COR-L47 (cell line): ENCODE data around the gene TCN1.
"Not testable (repeated sequence)": the region's sequence is repeated elsewhere in the genome, so short reads cannot be mapped to it uniquely, and the experiment has no call there.

Source experiments
- DNase-seq: peaks from one replicate; lab custom pipeline; 2025; lab: John Stamatoyannopoulos, UW

TCN1 gene

DNA sequence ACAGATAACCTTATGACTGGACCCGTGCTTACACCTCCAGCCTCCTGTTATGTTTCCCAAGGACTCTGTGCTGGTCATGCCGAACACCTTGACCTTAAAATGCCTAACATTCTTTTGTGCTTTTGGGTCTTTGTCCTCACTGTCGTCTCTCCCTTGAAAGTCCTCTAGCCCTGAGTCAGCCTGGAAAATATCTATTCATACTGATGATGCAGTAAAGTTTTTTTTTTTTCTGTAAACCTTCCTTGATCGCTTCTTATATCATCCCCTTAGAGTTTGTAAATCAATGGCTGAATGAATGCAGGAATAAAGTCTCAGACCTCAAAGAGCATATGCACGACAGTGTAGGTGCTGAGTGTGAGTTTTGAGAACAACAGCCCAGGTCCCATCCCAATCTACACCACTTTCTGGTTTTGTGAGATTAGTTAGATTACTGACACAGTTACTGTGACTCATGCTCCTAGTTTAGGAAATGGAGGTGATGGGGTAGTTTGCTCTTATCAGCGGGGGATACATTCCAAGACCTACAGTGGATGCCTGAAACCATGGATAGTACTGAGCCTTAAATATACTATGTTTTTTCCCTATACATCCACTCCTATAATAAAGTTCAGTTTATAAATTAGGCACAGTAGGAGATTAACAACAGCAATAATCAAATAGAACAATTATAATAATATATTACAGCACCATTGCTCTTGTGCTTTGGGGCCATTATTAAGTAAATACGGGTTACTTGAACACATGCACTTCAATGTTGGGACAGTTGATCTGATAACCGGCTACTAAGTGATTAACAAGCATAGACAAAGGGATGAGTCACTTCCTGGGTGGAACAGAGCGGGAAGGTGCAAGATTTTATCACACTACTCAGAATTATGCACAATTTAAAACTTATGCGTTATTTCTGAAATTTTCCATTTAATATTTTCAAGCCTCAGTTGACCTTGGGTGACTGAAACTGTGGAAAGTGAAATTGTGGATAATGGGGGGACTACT is 8.6 kb downstream of the TCN1 start:
- no peak for DNase-seq

DNA sequence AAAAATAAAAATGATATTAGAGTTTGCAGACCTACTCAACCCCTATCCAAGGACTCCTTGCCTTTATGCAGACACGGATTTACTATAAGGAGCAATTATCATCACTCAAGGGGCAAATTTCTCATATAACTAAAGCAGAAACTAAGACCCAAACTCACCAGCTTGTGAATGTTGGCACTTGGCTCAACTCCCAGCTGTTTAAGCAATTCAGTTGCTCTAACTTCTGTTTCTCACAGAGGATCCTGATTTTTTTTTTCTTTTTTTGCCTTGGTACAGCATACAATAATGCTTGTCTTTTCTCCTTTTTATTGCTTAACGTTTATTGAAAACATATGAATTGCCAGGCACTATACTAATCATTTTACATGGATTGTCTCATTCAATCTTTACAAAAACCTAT is 11.4 kb downstream of the TCN1 start:
- DNase-seq, result no peak

DNA sequence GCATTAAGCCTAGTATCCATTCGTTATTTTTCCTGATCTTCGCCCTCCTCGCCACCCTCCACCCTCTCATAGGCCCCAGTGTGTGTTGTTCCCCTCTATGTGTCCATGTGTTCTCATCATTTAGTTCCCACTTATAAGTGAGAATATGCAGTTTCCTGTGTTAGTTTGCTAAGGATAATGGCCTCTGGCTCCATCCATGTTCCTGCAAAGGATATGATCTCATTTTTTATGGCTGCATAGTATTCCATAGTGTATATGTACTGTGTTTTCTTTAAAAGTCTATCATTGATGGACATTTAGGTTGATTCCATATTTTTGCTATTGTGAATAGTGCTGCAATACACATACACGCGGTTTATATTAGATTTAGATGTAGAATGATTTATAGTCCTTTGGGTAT is 14.9 kb downstream of the TCN1 start:
- not testable (repeated sequence) for DNase-seq

DNA sequence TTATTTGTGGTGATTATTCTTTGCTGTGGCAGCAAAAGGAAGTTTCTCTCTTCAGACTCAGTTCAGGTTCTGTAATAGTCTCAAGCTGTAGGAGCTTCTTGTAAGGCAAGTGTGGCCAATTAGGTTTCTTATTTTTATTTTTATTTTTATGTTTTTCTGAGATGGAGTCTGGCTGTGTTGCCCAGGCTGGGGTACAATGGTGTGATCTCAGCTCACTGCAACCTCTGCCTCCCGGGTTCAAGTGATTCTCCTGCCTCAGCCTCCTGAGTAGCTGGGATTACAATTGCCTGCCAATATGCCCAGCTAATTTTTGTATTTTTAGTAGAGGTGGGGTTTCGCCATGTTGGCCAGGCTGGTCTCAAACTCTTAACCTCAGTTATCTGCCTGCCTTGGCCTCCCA is 16.7 kb downstream of the TCN1 start:
- DNase-seq, result not testable (repeated sequence)

DNA sequence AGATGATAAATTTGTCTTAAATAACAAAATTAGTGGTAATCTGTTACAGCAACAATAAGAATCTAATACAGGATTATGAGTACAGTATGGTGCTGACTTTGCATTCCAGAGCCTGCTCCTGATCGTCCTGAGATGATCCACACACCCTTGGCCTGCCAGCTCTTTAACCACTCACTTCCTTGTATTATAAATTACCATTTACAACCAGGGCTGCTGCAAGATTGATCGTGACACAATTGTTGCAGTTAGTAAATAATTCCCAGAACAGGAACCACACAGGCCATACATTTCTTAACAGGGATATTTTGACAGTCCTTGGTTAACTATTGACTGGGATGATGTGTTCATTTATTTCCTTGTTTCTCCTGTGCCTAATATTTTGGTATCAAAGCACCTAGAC is 17.2 kb downstream of the TCN1 start:
- no peak for DNase-seq

DNA sequence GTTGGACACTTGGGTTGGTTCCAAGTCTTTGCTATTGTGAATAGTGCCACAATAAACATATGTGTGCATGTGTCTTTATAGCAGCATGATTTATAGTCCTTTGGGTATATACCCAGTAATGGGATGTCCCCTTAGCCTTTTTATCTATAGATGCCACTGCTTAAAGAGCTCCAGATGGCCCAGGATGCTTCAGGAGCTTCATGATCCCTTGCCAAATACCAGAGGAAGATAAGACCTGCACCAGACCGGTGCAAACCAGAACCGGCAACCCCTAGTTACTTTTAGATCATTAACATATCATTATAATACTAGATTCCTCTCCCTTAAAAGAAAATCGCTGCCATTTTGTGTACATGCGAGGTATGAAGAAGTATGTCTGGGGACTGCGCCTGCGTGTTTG is 17.8 kb downstream of the TCN1 start:
- DNase-seq, result not testable (repeated sequence)

DNA sequence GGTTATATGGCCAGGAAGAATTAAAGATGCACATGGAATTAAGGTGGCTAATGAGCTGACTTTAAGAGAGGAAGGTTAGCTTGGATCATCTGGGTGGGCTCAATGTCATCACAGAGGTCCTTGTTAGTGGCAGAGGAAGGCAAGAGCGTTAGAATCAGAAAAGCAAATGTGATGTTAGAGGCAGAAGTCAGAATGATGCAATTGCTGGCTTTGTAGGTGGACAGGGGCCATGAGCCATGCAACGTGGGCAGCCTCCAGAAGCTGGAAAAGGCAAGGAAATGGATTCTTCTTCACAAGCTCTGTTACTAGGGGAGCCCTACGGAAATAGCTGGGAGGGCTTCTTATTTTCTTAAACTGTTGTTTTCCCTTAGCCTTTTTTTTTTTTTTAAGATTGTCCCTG is 18.7 kb downstream of the TCN1 start:
- DNase-seq, result no peak

DNA sequence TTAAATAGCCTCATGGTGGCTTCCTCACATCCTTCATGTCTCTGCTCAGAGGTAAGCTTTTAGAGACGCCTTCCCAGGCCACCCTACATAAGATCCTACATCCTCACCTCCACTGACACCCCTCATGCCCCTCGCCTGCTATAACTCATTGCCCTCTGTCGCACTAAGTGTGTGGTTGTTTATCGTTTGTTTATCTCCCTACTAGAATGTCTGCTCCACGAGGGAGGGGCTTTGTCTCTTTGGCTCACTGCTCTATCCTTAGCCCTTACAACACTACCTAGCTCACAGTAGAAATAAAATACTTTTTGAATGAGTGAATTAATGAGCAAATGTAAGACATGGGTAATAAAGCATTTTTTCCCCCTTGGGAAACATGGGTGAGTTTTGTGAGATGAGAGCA is 19.7 kb downstream of the TCN1 start:
- no peak for DNase-seq

DNA sequence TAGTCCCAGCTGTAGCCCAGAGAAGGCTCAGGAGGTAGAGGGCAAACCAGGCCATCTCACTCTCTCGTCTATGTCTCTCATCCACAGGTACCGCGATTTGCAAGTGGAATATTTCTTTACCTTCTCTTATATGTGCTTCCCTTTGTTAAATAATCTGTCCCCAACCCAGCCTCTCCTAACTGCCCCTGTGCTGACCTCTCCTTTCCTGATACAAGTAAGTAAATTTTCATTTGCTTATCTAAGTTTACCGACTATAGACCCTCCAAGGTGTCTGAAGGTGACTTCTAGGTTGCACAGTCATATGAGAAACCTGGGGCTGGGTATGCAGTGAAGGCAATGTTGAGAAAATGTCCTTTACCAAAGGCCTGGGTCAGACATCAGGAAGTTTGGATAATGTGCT is 20.9 kb downstream of the TCN1 start, which contains the start of gene CBLIF:
TSS of gene CBLIF (minus strand) at position 101 of the 400 bp plus-strand sequence. CDS start at position 55, 46 bp downstream.
- no peak for DNase-seq

DNA sequence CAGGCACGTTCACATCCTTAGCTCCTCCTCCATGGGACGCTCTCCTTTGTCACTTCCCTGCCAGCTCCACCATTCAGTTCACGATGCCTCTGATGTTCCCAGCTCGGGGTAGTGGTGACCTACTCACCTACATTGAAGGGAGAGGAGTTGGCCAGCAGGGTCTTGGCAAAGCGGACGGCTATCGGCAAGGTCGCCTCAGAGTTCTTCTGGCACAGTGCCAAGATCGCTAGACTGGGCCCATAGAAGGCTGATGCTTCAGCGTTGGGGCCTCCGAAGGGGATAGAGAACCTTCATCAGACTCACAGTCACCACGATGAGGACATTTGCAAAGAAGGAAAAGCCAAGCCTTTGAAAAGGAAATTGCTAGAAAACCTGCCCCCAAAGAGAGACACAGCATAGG is 24.0 kb downstream of the TCN1 start:
- DNase-seq, result no peak

DNA sequence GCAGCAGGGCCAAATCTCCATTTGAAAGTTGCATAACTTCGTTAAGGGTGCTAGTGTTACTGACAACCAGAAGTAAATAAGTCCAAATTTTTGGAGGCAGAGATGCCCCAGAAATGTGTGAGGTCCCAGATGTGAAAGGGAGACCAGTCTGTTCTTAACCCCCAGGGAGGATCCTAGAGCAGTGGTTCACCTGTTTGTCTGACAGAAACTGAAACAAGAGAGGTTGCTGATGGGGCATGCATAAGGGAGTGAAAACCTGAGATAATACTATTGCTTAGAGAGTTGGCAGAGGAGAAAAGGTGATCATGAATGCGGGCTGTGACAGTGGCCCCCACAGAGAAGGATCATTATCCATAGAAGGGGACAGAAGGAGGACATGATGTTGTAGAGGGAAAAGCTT is 24.8 kb downstream of the TCN1 start:
- DNase-seq, result no peak

DNA sequence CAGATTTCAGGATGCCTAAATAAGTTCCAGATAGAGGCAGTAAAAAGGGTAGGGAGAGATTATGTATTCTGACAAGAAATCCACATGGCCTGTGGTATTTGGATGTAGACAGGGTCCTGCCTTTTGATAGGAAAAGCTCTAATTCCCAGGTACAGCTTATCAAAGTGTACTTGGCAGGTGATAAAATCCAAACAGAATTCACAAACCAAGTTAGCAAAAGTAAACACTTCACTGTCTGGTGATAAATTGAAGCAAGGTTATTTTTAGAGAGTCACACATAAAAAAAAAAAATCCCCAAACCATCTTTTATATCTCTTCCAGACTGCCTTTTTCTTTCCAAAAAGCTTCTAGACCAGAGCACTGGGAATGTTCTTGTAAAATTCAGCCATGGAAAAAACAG is 26.7 kb downstream of the TCN1 start:
- no peak for DNase-seq

DNA sequence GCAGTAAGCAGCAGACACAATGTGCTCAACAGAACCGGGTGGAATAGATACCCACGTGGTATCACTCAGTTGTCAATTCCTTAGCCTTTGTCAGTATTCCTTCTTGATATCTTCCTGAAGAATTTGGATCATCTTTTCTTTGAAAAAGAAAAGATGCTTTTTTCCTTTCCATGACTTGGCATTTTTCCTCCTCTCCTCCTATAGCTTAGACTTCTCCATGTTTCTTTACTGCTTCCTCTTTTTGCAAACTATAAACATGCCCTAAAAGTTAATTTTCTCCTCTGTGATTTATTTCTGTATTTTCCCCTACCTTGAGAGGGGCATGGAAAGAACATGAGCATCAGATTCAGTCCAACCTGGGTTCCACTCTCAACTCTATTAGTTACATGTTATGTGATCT is 32.7 kb downstream of the TCN1 start:
- no peak for DNase-seq

DNA sequence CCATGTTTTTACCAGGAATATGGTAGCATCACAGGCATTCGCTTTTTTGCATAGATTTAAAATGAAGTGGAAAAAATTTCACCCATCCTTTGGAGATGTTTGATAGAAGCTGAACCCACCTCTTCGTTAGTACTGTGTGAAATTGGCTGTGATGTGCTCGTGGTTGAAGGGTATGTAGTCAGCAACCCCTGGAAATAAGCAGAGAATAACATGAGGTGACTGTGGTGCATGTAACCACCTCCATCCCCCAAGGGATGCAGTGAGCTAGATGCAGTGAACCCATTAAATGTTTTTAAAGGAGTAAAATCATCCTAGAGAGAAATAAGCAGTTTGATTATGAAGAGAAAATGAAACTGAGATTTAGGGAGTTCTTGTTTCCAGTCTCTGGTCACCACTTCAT is 36.9 kb downstream of the TCN1 start:
- DNase-seq, result no peak

DNA sequence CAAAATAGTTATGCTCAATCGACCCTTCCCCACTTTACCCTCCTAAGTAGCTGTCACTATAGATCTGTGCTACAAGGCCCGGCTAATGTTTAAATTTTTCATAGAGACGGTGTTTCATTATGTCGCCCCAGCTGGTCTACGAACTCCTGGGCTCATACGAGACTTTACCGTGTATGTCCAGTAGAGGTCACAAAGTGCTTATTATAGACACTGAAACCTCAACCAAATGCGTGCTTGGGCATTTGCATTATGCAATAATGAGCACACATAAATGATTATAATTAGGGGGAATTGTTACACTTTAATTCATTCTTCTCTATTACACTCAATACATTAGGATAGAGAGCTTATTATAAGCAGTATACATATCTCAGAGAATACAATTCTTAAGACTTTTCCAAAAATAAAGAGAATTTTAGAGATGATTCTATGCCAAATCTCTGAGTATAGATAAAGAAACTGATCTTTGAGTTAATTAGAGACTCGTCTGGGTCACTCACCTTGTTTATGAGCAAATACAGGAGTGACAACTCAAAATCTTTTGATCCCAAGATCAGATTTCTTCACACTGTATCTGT is 43.2 kb downstream of the TCN1 start:
- peak; percentile 46 for DNase-seq

DNA sequence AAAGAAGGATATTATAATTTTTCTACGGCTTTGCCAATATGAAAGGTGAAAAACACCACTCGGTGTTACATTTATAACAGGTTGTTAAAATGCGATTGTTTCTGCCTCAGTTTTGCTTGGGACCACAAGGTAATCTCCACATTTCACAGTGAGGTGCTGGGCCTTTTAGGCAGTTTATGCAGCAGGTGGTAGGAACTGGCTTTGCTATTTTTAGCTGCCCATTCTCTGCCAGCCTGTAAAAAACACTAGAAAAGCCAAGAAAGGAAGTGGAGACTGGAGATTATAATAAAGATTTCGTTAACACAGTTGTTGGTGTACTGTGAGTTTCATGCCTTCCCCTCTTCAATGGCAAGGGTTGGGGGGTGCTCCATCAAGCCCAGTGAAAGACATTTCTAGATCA is 47.7 kb downstream of the TCN1 start:
- no peak for DNase-seq

DNA sequence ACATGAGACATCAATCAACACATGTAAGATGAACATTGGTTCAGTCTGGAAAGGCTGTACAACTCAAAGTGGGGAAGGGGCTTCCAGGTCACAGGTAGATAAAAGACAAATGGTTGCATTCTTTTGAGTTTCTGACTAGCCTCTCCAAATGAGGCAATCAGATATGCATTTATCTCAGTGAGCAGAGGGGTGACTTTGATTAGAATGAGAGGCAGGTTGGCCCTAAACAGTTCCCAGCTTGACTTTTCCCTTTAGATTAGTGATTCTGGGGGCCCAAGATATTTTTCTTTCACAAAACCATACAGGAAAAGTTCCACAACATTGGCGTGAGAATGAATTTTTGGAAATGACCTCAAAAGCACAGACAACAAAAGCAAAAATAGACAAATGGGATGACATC is 49.9 kb downstream of the TCN1 start:
- not testable (repeated sequence) for DNase-seq

DNA sequence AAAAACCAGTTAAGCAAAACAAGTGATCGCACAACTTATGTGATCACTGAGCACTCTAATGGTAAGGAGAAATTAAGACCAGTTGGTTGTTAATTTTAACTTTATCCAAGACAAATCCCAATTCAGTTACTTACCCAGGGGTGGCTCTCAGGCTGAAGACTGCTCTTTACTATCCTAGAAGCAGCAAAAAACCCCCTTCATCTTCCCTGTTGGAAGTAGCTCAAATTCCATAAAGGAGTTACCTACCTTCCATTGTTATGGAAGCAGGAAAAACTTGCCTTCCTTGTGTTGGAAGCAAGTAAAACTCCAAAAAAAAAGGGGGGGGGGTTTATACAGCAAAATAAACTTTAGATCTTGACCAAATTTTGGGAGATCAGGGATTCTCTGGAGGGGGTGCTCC is 50.5 kb downstream of the TCN1 start:
- DNase-seq, result no peak

DNA sequence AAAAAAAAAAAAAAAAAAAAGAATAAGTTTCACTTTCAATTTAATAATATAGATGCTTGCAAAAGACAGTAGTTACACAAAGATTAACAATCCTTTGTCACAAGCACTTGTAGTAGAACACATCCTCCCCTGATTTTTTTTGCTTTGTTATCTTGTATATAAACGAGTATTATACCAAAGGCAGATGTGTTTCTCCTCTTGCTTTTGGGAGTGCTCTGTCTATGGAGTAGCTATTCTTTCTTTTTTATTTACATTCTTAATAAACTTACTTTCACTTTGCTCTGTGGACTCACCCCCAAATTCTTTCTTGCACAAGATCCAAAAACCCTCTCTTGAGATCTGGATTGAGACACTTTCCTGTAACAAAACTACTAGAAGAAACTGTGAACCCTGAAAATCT is 52.3 kb downstream of the TCN1 start:
- DNase-seq, result no peak

DNA sequence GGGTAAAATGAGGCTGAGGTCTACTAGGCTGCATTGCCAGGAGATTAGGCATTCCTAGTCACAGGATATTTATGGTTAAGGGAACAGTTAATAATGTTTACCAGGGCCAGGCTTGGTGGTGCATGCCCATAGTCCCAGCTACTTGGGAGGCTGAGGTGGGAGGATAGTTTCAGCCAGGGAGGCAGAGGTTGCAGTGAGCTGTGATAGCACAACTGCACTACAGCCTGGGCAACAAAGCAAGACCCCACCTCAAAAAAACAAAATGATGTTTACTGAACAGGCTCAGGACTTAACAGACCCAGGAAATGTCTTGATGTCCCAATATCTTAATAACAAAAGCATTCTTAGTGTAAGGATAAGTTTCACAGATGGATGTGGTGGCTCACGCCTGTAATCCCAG is 52.9 kb downstream of the TCN1 start:
- DNase-seq, result no peak

DNA sequence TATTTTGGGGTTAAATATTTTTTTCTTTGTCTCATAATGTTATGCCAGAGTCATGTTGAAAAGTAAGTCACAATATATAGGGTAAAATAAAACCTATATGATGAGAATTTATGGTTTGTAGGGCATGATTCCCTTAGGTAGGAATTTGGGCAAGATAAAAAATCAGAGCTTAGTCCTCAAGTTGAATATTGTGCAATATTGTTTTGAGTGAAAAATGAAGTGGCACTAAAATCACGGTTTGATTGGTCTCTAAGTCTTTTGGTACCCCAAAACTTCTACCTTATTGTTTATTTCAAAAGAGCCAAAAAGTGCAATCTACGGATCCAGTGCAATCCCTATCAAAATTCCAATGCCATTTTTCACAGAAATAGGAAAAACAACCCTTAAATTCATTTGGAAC is 54.1 kb downstream of the TCN1 start:
- DNase-seq, result no peak

DNA sequence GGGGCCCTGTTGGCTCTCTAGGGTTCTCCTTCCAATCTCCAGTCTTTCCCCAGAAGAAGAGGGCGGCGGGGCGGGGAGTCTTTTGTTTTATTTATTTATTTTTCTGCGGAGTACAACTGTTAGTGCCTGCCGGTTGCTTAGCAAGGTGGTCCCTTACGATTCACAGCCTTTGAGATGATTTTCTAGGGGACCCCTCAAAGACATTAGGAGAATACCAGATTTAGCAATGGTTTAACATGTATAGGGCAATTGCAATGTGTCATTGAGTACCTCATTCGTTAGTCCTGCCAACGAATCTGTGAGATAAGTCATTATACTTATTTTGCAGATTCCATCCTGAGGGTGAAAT is 55.4 kb downstream of the TCN1 start:
- DNase-seq, result no peak

DNA sequence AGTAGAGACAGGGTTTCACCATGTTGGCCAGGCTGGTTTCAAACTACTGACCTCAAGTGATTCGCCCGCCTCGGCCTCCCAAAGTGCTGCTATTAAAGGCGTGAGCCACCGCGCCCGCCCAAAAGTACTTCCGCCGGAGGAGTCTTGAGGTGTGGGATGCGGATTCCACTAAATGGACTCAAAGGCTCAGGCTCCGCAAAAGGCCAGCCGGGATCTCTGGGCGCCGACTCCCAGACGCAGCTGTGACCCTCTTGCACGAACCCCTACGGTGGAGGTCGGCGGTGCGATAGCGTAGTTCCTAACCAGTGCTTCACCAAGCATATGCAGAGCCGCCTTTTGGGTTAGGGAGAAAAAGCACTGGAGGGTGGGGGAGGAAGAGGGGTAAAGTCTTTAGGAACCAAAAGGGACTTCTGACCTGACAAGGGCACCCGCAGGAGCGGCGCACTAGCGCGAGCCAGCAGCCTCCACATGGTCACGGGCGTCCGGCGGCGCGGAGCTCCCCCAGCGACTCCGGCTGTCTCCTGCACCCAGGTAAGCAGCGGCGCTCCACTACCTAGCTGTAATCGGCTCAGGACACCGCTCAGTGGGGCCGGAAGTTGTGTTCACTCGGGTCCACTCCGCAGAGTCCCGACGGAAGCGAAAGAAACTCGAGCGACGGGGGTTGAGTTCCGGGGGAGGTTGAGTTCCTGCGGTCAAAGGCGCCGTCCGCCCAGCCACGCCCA is 55.9 kb downstream of the TCN1 start, which contains the start of gene MRPL16:
TSS of gene MRPL16 (minus strand) at position 590 of the 722 bp plus-strand sequence. CDS start at position 470, 120 bp downstream.
- DNase-seq, result peak; percentile 94
